Neuronal stem cell (in vitro differentiated cells): Measurements from ENCODE around the gene BNIP3.
A peak's percentile ranks its signal among the peaks of the same experiment; 100 is the strongest.

Source experiments
- DNase-seq: peaks from one replicate; pipeline ENCODE4 v3.0.0-alpha.2; 2013; ENCODE audit warnings: low spot score
- H2AFZ ChIP-seq: one replicate; pipeline ENCODE4 v1.6.1; 2013; ENCODE audit warnings: mild to moderate bottlenecking, low read length, inconsistent platforms
- H2AK5ac ChIP-seq: 2 replicates; pipeline ENCODE4 v1.6.1; 2013; ENCODE audit warnings: low read depth, mild to moderate bottlenecking, inconsistent platforms, low read length, moderate library complexity, mixed read lengths
- H2BK120ac ChIP-seq: 2 replicates; pipeline ENCODE4 v1.6.1; 2013; ENCODE audit warnings: low read depth, mild to moderate bottlenecking, inconsistent platforms, low read length, moderate library complexity, mixed read lengths
- H2BK12ac ChIP-seq: one replicate; pipeline ENCODE4 v1.6.1; 2013; ENCODE audit warnings: low read length, inconsistent platforms
- H2BK15ac ChIP-seq: 2 replicates; pipeline ENCODE4 v1.6.1; 2013; ENCODE audit warnings: mild to moderate bottlenecking, low read length, inconsistent platforms, mixed read lengths
- H2BK5ac ChIP-seq: one replicate; pipeline ENCODE4 v1.6.1; 2013; ENCODE audit warnings: inconsistent platforms, mild to moderate bottlenecking, low read length, moderate library complexity
- H3K14ac ChIP-seq: one replicate; pipeline ENCODE4 v1.6.1; 2013; ENCODE audit warnings: low read length, inconsistent platforms
- H3K18ac ChIP-seq: 2 replicates; pipeline ENCODE4 v1.6.1; 2013; ENCODE audit warnings: low read length, inconsistent platforms
- H3K23ac ChIP-seq: 2 replicates; pipeline ENCODE4 v1.6.1; 2013; ENCODE audit warnings: low read depth, mild to moderate bottlenecking, mixed read lengths, low read length, inconsistent platforms; ENCODE audit not compliant: poor library complexity
- H3K27ac ChIP-seq: replicated peaks from 3 replicates; pipeline ENCODE4 v1.5.1; 2013; ENCODE audit warnings: low read length, inconsistent platforms
- H3K27me3 ChIP-seq, 3 experiments: 2 replicates each; pipeline ENCODE4 v1.6.1; 2013; ENCODE audit warnings: low read length in 3 of 3, mild to moderate bottlenecking in 2 of 3, inconsistent platforms in 1 of 3, low read depth in 1 of 3, mixed read lengths in 1 of 3, moderate library complexity in 1 of 3; ENCODE audit not compliant: control insufficient read depth in 3 of 3, insufficient read depth in 3 of 3
- H3K36me3 ChIP-seq, 2 donors: replicated peaks in 1 of 2; 2 replicates each; pipeline ENCODE4 v1.6.1; 2013; ENCODE audit warnings: low read length in 2 of 2; ENCODE audit not compliant: control insufficient read depth in 2 of 2, insufficient read depth in 2 of 2
- H3K4ac ChIP-seq: 2 replicates; pipeline ENCODE4 v1.6.1; 2013; ENCODE audit warnings: inconsistent platforms, mild to moderate bottlenecking, low read length, moderate library complexity
- H3K4me1 ChIP-seq, 2 donors: 1 replicate in 1 of 2; 2 replicates in 1 of 2; pipeline ENCODE4 v1.6.1; 2013; ENCODE audit warnings: low read length in 2 of 2, low read depth in 1 of 2; ENCODE audit not compliant: control insufficient read depth in 2 of 2, insufficient read depth in 1 of 2
- H3K4me2 ChIP-seq: one replicate; pipeline ENCODE4 v1.6.1; 2013; ENCODE audit warnings: mild to moderate bottlenecking, low read length, inconsistent platforms; ENCODE audit not compliant: insufficient read depth, poor library complexity, severe bottlenecking
- H3K4me3 ChIP-seq, 2 donors: 2 replicates each; pipeline ENCODE4 v1.5.1; 2013; ENCODE audit warnings: low read length in 2 of 2, mild to moderate bottlenecking in 2 of 2, inconsistent platforms in 1 of 2, moderate library complexity in 1 of 2
- H3K79me1 ChIP-seq: one replicate; pipeline ENCODE4 v1.6.1; 2013; ENCODE audit warnings: low read depth, mild to moderate bottlenecking, inconsistent platforms, low read length, moderate library complexity
- H3K9ac ChIP-seq: one replicate; pipeline ENCODE4 v1.6.1; 2013; ENCODE audit warnings: mild to moderate bottlenecking, low read depth, low read length, inconsistent platforms; ENCODE audit not compliant: poor library complexity
- H3K9me3 ChIP-seq, 2 donors: replicated peaks in 1 of 2; 2 replicates each; pipeline versions ENCODE3 to v1.6.1; 2013; ENCODE audit warnings: low read length in 2 of 2, mild to moderate bottlenecking in 2 of 2, inconsistent platforms in 1 of 2, low read depth in 1 of 2, mixed read lengths in 1 of 2, moderate library complexity in 1 of 2; ENCODE audit not compliant: control insufficient read depth in 2 of 2, insufficient read depth in 1 of 2
- H4K8ac ChIP-seq: one replicate; pipeline ENCODE4 v1.6.1; 2013; ENCODE audit warnings: low read depth, mild to moderate bottlenecking, inconsistent platforms, low read length, moderate library complexity
- H4K91ac ChIP-seq: one replicate; pipeline ENCODE4 v1.6.1; 2013; ENCODE audit warnings: low read length, low read depth, mild to moderate bottlenecking, inconsistent platforms; ENCODE audit not compliant: poor library complexity
- WGBS, 2 donors: extraction: QIAGEN DNeasy Blood & Tissue Kit; methylation state at CpG; one replicate each; pipeline ENCODE4 v1.1.7; 2013; ENCODE audit warnings: missing lambda C conversion rate in 2 of 2, mixed read lengths in 1 of 2; ENCODE audit not compliant: insufficient read length in 2 of 2, insufficient replicate concordance in 1 of 2; ENCODE audit errors: extremely low coverage in 2 of 2; 5-methylcytosine and 5-hydroxymethylcytosine counted together

The BNIP3 gene

GRCh38 chr10:131931981-131932380 lies 49.7 kb downstream of the BNIP3 start:
- Histone ChIP-seq H2BK120ac (no peak overlapping the region), H3K36me3 (peaks cover 0 to 35% of the 10 kb centered on the region in 2 donors), H3K4me2 (no peak overlapping the region), H3K14ac (no peak overlapping the region), H3K9me3 (peaks cover 2 to 18% of the 10 kb centered on the region in 2 donors), H3K4ac (no peak overlapping the region), H3K9ac (no peak overlapping the region), H4K91ac (no peak overlapping the region), H2BK12ac (no peak overlapping the region), H3K27me3 (no peaks in the 10 kb centered on the region), H3K27ac (no peak overlapping the region), H2AK5ac (no peak overlapping the region), H3K4me1 (peaks cover 4 to 11% of the 10 kb centered on the region in 2 donors), H4K8ac (peak overlapping the region; percentile 84), H3K23ac (no peak overlapping the region), H3K4me3 (peak overlapping the region in 1 of 2 donors; percentile 60), H3K79me1 (peaks cover 17% of the 10 kb centered on the region), H2BK5ac (no peak overlapping the region), H2BK15ac (no peak overlapping the region), H3K18ac (no peak overlapping the region), H2AFZ (no peak overlapping the region)
- no peak for DNase-seq
- no CpG with 5 or more reads among the region's 13 CpGs for WGBS, 2 donors

GRCh38 chr10:131930586-131931330 lies 51.0 kb downstream of the BNIP3 start:
- peaks cover 4 to 11% of the 10 kb centered on the region in 2 donors for H3K4me1 ChIP-seq
- no peak overlapping the region for H3K4me3 ChIP-seq
- no peak overlapping the region for H3K18ac ChIP-seq
- no peak overlapping the region for H3K4ac ChIP-seq
- peaks cover 1 to 23% of the 10 kb centered on the region in 2 donors for H3K36me3 ChIP-seq
- H3K14ac ChIP-seq: no peak overlapping the region
- no peak overlapping the region for H3K27ac ChIP-seq
- peak overlapping the region; percentile 50 for H3K9ac ChIP-seq
- no peak overlapping the region for H2BK120ac ChIP-seq
- no peak overlapping the region for H4K8ac ChIP-seq
- peaks cover 6 to 22% of the 10 kb centered on the region in 2 donors for H3K9me3 ChIP-seq
- no peak overlapping the region for H2BK12ac ChIP-seq
- no peak for DNase-seq
- no CpG with 5 or more reads among the region's 16 CpGs for WGBS, 2 donors
- H3K27me3 ChIP-seq: no peaks in the 10 kb centered on the region
- no peak overlapping the region for H2BK5ac ChIP-seq
- no peak overlapping the region for H4K91ac ChIP-seq
- no peak overlapping the region for H3K23ac ChIP-seq
- no peak overlapping the region for H3K4me2 ChIP-seq
- H2AFZ ChIP-seq: no peak overlapping the region
- no peak overlapping the region for H2BK15ac ChIP-seq
- peaks cover 20% of the 10 kb centered on the region for H3K79me1 ChIP-seq
- H2AK5ac ChIP-seq: no peak overlapping the region

- Histone ChIP-seq H3K36me3 (peaks cover 3 to 18% of the 10 kb centered on the region in 2 donors), H3K23ac (no peak overlapping the region), H3K4me3 (no peak overlapping the region), H3K27ac (no peak overlapping the region), H2BK15ac (no peak overlapping the region), H2AK5ac (no peak overlapping the region), H3K9ac (no peak overlapping the region), H4K8ac (no peak overlapping the region), H2BK12ac (no peak overlapping the region), H2AFZ (no peak overlapping the region), H3K4me1 (peaks cover 4 to 11% of the 10 kb centered on the region in 2 donors), H3K27me3 (no peaks in the 10 kb centered on the region), H4K91ac (no peak overlapping the region), H3K14ac (no peak overlapping the region), H3K4me2 (no peak overlapping the region), H3K18ac (no peak overlapping the region), H3K4ac (no peak overlapping the region), H2BK5ac (no peak overlapping the region), H3K9me3 (peaks cover 7 to 25% of the 10 kb centered on the region in 2 donors), H2BK120ac (no peak overlapping the region), H3K79me1 (peaks cover 20% of the 10 kb centered on the region)
- no peak for DNase-seq
- no CpG with 5 or more reads among the region's 4 CpGs for WGBS, 2 donors
Measured at GRCh38 chr10:131930150-131930549, 51.6 kb downstream of the BNIP3 start.

GRCh38 chr10:131929122-131929845 lies 52.4 kb downstream of the BNIP3 start:
- Histone ChIP-seq H3K27ac (no peak overlapping the region), H4K8ac (no peak overlapping the region), H2BK120ac (no peak overlapping the region), H2BK5ac (no peak overlapping the region), H2AFZ (no peak overlapping the region), H3K4me1 (peaks cover 4 to 11% of the 10 kb centered on the region in 2 donors), H3K14ac (no peak overlapping the region), H3K4me3 (no peak overlapping the region), H3K27me3 (no peaks in the 10 kb centered on the region), H3K79me1 (peaks cover 20% of the 10 kb centered on the region), H2AK5ac (no peak overlapping the region), H3K23ac (no peak overlapping the region), H3K9ac (peak overlapping the region; percentile 13), H4K91ac (no peak overlapping the region), H3K36me3 (peaks cover 3 to 9% of the 10 kb centered on the region in 2 donors), H3K9me3 (peaks cover 7 to 33% of the 10 kb centered on the region in 2 donors), H2BK15ac (no peak overlapping the region), H3K4me2 (no peak overlapping the region), H3K4ac (no peak overlapping the region), H2BK12ac (no peak overlapping the region), H3K18ac (no peak overlapping the region)
- WGBS, 2 donors: no CpG with 5 or more reads among the region's 23 CpGs
- DNase-seq: no peak
